IPS DF 19.7 (cell line): ENCODE measurements around the gene KAT6B.
"Not testable (repeated sequence)": the region's sequence is repeated elsewhere in the genome, so short reads cannot be mapped to it uniquely, and the experiment has no call there.

Source experiments
- DNase-seq: peaks from one replicate; pipeline ENCODE4 v3.0.0-alpha.2; 2013; ENCODE audit warnings: low read depth, low spot score

KAT6B gene

GRCh38 chr10:75035975-75036708 is 209.7 kb downstream of the KAT6B start:
- no peak for DNase-seq

GRCh38 chr10:75037171-75038153 is 211.1 kb downstream of the KAT6B start:
- DNase-seq: no peak

GRCh38 chr10:75038335-75038734 is 211.9 kb downstream of the KAT6B start:
- no peak for DNase-seq

GRCh38 chr10:75040576-75040975 is 214.2 kb downstream of the KAT6B start:
- no peak for DNase-seq

GRCh38 chr10:75042292-75042974 is 216.0 kb downstream of the KAT6B start:
- no peak for DNase-seq

- no peak for DNase-seq
Observed at GRCh38 chr10:75043256-75044131, 217.1 kb downstream of the KAT6B start.

GRCh38 chr10:75048669-75049098 is 222.3 kb downstream of the KAT6B start:
- DNase-seq: no peak

- DNase-seq: no peak
Observed at GRCh38 chr10:75049316-75050148, 223.1 kb downstream of the KAT6B start.

- DNase-seq: no peak
Observed at GRCh38 chr10:75050149-75050919, 223.9 kb downstream of the KAT6B start.

- no peak for DNase-seq
Observed at GRCh38 chr10:75051308-75051707, 224.9 kb downstream of the KAT6B start.

GRCh38 chr10:75055896-75056406 is 229.6 kb downstream of the KAT6B start:
- DNase-seq: not testable (repeated sequence)

GRCh38 chr10:75057680-75058079 is 231.3 kb downstream of the KAT6B start:
- no peak for DNase-seq

GRCh38 chr10:75058161-75058560 is 231.8 kb downstream of the KAT6B start:
- no peak for DNase-seq

GRCh38 chr10:75061709-75062505 is 235.5 kb downstream of the KAT6B start:
- no peak for DNase-seq

- no peak for DNase-seq
Observed at GRCh38 chr10:75062506-75063299, 236.3 kb downstream of the KAT6B start.

- no peak for DNase-seq
Observed at GRCh38 chr10:75063461-75064230, 237.2 kb downstream of the KAT6B start.

GRCh38 chr10:75065076-75065475 is 238.7 kb downstream of the KAT6B start:
- DNase-seq: no peak
